Epidermal melanocyte (primary cell): ENCODE measurements around the gene NFKBIZ.

Experiments used
- DNase-seq: peaks from one replicate; pipeline ENCODE4 v3.0.0; 2011; ENCODE audit warnings: low spot score; ENCODE audit not compliant: insufficient read length

Gene NFKBIZ, protein sequence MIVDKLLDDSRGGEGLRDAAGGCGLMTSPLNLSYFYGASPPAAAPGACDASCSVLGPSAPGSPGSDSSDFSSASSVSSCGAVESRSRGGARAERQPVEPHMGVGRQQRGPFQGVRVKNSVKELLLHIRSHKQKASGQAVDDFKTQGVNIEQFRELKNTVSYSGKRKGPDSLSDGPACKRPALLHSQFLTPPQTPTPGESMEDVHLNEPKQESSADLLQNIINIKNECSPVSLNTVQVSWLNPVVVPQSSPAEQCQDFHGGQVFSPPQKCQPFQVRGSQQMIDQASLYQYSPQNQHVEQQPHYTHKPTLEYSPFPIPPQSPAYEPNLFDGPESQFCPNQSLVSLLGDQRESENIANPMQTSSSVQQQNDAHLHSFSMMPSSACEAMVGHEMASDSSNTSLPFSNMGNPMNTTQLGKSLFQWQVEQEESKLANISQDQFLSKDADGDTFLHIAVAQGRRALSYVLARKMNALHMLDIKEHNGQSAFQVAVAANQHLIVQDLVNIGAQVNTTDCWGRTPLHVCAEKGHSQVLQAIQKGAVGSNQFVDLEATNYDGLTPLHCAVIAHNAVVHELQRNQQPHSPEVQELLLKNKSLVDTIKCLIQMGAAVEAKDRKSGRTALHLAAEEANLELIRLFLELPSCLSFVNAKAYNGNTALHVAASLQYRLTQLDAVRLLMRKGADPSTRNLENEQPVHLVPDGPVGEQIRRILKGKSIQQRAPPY

DNA sequence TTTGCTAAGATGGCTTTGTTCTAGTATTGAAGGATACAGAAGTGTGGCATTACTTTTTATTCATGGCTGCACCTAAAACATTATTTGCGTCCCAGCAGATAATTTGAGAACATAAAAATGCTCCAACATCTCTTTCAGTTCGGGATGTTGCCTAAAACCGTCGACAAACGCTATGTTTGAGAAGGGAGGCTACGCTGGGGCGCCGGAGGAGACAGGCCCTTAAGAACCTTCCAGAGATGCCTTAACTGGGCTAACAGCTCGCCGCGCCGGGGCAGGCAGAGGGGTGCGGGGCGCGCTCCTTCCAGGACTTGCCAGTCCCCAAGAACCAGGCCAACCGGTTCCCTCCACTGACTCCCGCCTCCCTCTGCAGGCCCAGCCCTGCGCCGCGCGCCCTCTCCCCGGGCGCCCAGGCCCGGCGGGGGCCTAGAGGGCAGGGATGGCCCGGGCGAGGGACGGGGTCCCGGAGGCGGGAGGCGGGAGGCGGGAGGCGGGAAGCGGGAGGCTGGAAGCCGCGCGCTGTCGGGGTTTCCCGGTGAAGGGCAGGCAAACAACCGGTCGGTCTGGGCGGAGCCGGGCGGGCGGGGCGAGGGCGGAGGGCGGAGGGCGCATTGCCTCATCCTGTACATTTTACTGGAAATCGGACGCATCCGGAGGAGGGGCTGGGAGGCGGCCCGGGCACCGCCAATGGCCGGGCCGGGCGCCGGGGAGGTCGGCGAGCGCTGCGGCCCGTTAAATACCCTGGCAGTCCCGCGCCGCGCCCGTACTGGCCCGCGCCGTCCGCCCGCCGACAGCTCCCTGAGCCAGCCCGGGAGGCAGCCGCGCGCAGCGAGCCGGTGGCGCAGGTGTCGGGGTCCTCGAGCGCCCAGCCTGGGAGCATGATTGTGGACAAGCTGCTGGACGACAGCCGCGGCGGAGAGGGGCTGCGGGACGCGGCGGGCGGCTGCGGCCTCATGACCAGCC is at the start of gene NFKBIZ:
TSS of gene NFKBIZ (plus strand) at position 761 of the 960 bp plus-strand sequence. CDS start at position 876, 115 bp downstream.
- DNase-seq: peak; percentile 90

DNA sequence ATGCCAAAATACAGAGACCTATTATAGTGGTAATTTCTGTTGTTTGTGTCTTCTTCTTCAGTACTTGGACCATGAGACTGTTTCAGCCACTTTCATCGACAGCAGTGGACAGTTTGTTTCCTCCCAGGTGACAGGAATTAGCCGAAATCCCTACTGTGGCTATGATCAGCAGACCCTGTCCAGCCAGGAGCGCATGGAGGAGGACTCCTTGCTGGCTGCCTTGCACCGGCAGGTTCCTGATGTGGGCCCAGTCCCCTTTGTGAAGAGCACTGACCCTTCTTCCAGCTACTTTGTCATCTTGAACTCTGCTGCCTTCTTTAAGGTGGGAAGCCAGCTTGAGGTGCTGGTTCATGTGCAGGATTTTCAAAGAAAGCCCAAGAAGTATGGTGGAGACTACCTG is 48.1 kb upstream of the NFKBIZ start:
- DNase-seq: no peak

DNA sequence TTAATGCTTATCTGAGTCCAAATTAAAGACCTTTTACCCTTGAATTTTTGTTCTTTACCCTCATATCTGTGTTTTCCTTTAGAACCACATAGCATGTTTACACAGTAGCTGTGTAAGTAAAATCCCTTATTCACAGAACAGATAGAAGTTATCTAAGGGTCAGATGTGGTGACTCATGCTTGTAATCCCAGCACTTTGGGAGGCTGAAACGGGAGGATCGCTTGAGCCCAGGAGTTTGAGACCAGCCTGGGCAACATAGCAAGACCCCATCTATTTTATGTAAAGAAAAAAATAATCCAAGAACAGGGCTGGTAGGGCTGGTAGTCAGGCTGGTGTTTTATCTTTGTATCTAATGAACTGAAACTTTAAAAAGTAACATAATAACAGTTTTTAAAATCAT is 47.1 kb upstream of the NFKBIZ start:
- DNase-seq: no peak

DNA sequence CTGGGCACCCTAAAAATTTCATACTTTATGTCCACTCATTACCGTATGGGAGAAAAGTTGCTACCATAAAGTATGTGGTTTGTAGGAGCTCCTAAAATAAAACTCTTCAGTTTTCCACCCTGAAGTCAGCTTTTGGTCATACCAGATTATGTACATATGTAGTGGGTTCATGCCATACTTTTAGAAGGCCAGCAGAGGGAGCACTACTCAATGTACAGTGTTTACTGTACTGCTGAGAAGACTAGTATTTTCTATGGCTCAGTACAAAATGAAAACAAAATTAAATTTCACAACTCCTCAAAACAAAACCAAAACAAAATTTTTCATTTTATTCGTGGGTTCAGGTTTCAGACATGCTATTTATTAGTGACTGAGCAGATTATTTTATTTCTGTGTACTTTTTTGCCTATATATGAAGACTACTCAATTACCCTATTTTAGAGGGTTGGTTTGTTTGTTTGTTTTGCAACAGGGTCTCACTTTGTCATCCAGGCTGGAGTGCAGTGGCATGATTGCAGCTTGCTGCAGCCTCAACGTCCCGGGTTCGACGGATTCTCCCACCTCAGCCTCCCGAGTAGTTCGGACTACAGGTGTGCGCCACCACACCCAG is 46.0 kb upstream of the NFKBIZ start:
- peak; percentile 57 for DNase-seq

DNA sequence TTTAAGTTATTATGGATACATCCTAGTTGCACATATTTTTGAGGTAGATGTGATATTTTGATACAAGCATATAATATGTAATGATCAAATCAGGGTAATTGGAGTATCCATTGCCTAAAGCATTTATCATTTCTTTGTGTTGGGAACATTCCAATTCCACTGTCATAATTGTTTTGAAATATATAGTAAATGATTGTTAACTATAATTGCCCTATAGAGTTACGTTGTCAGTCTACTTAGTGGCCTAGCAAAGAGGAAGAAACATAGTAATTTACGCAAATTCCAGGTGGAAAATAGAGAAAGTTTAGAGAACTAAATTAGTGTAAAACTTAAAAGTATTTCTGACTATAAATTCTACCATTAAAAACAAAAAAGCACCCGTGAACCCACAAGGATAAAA is 45.4 kb upstream of the NFKBIZ start:
- DNase-seq: no peak

DNA sequence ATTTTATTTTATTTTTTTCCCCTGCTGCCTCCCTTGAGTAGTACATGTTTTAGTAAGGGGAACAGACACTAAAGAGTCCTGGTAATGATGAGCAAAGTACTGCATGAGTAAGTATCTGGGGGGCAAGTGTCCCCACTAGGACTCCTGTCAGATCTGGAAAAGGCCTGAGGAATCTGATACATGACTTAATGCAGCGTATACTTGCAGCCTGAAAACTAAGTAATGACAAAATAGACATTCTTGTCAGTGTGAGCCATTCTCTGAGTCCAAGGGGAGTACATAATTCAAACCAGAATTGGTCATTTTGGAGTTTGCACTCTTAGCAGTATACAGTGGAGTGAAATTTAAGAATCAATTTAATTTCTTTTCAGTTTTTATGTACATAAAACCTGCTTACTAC is 42.8 kb upstream of the NFKBIZ start:
- DNase-seq: no peak

DNA sequence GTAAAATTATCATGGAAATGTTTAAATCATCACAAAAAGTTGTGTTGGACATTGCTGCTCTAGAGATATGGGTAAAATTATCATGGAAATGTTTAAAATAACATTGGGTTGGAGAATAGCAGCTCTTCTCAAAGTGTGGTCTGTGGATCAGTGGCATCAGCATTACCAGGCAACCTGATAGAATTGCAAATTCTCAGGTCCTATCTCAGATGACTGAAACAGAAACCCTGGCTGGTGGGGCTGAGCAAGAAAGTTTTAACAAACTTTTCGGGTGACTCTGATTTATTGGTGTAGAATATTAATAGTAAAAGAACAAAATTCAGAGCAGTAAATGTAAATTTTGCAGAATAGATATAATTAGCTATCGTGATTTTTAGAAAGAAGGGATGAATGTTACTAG is 41.4 kb upstream of the NFKBIZ start:
- DNase-seq: no peak

DNA sequence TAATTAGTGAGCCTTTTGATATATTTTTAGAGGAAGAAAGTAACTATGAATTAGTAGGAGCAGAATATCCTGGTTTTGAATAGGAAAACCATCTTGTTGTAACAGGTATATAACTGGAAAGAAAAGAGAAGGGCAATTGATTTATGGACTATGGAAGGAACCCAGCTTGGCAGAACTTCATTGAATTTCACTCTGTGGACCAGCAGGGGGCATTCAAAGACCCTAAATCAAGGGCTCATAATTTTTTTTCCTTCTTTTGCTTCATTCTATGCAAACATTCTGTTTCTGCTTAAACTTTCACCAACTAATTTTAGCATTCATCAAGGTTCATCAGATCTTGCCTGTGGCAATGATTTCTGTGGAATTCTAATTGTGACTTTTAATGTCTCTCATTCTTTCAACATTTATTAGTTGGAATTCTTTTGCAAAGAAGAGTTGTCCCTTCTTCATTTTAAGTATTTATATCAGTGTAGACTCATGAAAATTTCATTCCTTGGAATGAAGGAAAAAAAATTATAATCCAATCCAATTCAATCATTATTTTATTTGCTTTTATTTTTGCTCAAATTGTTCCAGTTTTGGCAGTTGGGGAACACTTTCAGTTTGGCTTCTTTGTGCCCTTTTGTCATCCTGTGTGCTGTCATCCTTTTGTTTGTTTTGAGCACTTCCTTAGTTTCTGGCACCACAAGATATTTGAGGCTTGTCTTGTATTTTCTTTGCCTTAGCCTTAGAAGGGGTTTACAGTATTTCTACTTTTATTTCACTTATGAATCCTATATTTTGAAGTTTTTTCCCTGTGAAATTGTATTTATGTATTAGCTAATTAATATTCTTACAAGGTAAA is 39.9 kb upstream of the NFKBIZ start:
- peak; percentile 33 for DNase-seq

DNA sequence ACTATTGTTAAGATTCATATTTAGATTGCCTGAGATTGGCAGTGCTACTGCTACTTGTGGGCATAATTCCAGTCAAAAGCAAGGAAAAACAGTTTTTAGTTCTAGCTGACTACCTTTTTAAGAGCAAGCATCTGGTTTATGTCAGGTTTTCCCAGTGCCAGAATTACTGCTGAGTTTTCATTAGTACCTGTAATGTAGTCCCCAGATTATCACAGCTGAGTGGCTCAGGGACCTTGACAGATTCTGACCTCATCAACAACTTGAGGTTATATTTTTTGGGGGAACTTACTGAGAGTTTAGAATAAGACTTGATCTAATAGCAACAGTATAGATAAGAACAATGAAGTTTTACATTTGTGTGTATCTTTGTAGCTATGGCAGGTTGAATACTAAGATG is 39.3 kb upstream of the NFKBIZ start:
- no peak for DNase-seq

DNA sequence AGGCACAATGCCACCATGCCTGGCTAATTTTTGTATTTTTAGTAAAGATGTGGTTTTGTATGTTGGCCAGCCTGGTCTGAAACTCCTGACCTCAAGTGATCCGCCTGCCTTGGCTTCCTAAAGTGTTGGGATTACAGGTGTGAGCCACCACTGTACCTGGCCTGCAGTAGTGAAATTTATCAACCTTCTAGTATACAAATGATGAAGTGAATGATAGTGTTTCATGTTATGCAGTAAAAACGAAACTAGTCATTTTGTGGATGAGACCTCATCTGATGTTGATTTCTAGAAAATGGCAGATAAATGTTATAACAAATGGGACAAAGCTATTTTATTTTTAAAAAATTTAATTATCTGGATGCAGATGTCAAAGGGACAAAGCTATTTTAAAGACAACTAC is 37.4 kb upstream of the NFKBIZ start:
- DNase-seq: no peak

DNA sequence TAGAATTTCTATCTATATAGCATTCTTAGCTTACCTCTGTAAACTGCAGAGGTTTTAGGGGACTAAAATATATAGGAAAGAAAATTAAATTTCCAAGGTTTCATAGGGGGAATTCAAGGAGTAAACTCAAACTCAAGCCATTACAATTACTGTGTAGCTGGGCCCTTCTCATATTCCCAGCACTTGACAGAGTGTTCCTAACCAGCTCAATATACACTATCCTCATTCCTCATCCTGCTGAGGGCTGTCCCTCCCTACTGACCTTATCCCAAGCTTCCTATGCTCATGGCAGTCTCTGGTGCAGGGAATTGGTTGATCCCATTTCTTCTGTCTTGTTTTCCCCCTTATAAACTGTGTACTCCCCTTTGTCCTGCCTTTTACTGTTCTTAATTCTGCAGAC is 36.4 kb upstream of the NFKBIZ start:
- DNase-seq: no peak

DNA sequence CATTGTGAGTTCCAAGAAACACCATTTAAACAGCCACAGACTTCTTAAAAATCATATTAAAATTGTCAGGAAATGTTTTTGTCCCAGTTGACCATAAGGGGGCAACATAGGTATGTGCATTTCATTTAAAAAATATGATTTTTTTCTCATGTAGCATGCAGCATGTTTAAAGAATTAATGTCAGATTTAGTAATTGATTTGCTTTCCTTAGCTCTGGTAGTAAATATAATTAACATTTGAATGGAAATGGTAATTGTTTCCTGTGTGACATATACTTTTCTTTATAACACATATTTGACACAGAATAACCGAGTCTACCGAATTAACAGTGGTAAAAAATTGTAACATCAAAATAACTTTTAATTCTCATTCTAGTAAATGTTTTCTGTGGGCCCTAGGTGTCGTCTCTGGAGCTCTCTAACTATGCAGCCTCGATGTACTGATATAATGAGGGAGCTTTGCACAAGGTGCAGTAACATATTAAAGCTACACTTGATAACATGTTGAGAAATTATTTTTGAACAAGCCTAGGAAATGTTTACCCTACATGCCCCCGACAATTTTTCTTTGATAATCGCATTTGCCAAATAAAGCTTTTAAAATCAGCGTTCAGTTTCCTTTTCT is 35.4 kb upstream of the NFKBIZ start:
- DNase-seq: no peak

DNA sequence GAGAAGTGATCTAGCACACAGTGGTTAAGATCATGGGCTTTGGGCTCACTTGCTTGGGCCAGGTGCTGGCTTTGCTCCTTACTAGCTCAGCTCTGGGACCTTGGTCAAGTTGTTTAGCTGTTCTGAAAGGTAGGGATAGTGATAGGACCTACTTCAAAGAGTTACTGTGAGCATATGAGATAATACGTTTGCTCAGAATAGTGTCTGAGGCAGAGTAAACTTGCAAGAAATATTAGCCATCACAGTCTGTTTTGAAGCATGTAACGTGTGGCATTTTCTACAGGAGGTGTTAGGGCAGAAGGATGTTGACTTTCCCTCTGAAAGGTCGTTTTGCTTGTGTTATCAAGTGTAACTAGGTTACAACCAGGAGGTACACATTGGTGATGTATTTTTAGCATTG is 34.5 kb upstream of the NFKBIZ start:
- no peak for DNase-seq

DNA sequence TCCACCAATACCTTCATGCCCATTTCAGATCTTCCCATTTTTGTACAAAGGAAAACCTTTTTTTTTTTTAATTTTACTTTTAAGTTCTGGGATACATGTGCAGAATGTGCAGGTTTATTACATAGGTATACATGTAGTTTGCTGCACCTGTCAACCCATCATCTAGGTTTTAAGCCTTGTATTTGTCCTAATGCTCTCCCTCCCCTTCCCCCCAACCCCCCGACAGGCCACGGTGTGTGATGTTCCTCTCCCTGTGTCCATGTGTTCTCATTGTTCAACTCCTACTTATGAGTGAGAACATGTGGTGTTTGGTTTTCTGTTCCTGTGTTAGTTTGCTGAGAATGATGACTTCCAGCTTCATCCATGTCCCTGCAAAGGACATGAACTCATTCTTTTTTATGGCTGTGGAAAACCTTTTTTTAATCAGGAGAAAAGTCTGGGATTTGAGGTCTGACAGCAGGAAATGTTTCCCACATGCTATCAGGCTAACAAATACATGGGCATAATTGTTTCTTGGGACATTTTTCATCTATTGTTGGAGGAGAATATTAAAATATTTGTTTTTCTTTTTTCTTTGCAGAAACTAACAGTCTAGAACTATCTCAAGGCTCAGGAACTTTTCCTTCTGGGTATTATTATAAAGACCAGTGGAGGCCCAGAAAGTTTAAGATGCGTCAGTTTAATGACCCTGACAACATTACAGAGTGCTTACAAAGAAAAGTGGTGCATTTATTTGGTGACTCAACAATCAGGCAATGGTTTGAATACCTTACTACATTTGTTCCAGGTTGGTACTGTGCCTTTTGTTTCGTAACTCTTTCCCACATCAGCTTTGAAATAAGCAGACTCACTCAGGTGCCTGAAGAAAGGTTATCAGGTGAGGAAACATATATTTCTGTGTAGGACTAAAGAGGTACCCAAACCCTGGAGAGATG is 32.8 kb upstream of the NFKBIZ start:
- DNase-seq: no peak

DNA sequence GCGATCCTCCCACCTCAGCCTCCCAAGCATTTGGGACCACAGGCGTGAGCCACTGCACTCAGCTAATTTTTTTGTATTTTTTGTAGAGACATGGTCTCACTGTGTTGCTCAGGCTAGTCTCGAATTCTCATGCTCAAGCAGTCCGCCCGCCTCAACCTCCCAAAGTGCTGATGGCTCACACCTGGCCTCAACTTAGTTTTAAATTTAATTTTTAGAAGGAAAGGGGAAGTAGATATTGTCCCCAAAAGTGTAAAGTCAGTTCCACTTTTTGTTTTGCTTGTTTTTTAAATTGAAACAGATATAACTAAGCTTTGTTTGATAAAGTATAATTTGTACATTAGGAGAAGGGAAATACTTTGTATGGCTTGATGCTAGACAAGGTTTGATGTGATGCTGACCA is 31.3 kb upstream of the NFKBIZ start:
- DNase-seq: no peak

DNA sequence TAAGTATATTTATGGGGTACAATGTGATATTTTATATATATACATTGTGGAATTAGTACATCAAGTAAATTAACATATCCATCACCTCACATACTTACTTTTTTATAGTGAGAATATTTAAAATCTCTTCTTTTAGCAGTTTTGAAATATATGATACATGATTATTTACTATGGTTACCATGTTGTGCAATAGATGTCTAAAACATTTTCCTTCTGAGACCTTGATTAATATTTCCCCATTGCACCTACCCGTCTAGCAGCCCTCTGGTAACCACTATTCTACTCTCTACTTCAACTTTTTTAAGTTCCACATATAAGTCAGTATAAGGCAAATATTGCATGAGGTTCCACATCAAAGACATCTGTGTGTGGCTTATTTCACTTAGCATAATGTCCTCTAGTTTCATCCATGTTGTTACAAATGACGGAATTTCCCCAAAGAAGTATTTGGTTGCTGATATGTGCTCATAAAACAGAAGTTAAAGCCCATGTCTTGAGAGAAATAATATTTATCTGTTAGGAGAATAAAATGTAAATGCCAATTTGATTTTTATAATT is 29.6 kb upstream of the NFKBIZ start:
- no peak for DNase-seq

DNA sequence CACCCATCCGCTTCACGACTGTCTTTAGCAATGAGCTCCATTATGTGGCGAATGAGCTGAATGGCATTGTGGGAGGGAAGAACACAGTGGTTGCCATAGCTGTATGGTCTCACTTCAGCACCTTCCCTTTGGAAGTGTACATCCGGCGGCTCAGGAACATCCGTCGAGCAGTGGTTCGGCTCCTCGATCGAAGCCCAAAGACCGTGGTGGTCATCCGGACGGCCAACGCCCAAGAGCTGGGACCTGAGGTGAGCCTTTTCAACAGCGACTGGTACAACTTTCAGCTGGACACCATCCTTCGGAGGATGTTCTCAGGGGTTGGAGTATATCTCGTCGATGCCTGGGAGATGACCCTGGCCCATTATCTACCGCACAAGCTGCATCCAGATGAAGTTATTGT is 27.8 kb upstream of the NFKBIZ start:
- no peak for DNase-seq

DNA sequence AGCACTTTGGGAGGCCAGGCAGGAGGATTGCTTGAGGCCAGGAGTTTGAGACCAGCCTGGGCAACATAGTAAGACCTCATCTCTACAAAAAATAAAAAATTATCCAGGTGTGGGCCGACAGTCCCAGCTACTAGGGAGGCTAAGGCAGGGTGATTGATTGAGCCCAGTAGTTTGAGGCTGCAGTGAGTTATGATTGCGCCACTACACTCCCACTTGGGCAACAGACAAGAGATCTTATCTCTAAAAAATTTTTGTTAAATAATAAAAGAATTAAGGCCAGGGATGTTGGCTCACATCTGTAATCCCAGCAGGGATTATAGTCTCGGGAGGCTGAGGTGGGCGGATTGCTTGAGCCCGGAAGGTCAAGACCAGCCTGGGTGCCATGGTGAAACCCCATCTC is 25.8 kb upstream of the NFKBIZ start:
- DNase-seq: no peak

DNA sequence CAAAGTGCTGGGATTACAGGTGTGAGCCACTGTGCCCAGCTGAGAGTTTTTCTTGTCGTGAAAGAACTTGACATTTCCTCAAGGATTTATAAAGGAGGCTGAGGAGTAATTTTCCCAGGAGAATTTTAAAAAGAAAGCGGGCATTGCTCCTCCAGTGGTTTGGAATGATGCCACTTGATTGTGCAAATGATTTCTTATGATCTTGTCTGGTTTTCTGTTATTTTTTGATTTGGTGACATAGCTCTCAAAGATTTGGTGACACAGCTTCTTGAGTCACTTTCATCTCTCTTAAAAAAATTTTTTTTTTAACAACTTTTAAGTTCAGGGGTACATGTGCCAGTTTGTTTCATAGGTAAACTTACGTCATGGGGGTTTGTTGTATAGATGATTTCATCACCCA is 24.6 kb upstream of the NFKBIZ start:
- DNase-seq: no peak
